ENCODE results near the gene SLC7A11. TPM values are rescaled to one million over a fixed set of nuclear protein-coding genes. Genes with fewer than 3 reads are reported as not detected.

Gene SLC7A11
- total RNA-seq, 4 donors from 2014 or later = 0.61 to 1.2 (median 0.73) TPM

DNA sequence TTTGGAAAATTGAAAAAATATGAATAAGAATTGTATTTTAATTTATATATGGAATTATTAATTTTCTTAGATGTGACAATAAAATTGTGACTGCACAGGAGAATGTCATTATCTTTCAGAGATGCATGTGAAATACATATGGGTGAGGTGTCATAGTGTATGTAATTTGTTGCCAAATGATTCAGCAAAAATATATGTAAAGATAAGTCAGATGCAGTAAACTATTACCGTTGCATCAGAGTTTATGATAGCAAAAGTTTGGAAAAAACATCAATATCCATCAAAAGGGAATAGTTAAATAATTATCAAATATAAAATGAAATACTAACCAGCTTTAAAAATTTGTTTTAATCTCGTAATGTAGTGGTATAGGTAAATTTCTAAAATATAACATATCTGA lies 10.4 kb upstream of the SLC7A11 start:
- TF ChIP-seq POLR2A (IDR thresholded peaks at IDR 0.05) = no peak
- TF ChIP-seq, protein P1, sequence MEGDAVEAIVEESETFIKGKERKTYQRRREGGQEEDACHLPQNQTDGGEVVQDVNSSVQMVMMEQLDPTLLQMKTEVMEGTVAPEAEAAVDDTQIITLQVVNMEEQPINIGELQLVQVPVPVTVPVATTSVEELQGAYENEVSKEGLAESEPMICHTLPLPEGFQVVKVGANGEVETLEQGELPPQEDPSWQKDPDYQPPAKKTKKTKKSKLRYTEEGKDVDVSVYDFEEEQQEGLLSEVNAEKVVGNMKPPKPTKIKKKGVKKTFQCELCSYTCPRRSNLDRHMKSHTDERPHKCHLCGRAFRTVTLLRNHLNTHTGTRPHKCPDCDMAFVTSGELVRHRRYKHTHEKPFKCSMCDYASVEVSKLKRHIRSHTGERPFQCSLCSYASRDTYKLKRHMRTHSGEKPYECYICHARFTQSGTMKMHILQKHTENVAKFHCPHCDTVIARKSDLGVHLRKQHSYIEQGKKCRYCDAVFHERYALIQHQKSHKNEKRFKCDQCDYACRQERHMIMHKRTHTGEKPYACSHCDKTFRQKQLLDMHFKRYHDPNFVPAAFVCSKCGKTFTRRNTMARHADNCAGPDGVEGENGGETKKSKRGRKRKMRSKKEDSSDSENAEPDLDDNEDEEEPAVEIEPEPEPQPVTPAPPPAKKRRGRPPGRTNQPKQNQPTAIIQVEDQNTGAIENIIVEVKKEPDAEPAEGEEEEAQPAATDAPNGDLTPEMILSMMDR (IDR thresholded peaks at IDR 0.05) = no peak
- no peak overlapping the region for H3K4me3 ChIP-seq (ENCODE audit: low read depth, poor library complexity, severe bottlenecking)
- 71 to 82% methylated on average over 2 of the region's 2 CpGs for WGBS, 2 donors
- DNase-seq (ENCODE audit: low spot score in 2 of 2) = no peak
- intact Hi-C loops (cut with DNase I; ENCODE audit: low total_unique reads) = no loop called here

DNA sequence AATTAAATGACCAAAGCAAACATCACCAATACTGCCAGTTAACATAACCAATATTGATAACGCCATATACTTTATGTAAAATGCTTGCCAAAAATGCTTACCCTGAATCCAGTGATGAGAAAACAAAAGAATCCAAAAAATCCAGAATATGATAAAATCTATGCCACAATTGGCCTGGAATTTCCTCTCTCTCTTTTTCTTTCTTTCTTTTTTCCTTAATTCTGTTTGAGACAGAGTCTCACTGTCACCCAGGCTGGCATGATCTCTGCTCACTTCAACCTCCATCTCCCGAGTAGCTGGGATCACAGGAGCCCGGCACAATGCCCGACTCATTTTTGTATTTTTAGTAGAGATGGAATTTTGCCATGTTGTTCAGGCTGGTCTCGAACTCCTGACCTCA lies 9.8 kb upstream of the SLC7A11 start:
- 95 to 97% methylated on average over 5 of the region's 5 CpGs for WGBS, 2 donors
- TF ChIP-seq, protein P1 (IDR thresholded peaks at IDR 0.05) = no peak
- no peak for TF ChIP-seq POLR2A (IDR thresholded peaks at IDR 0.05)
- intact Hi-C loops (cut with DNase I; ENCODE audit: low total_unique reads) = no loop called here
- no peak overlapping the region for H3K4me3 ChIP-seq (ENCODE audit: low read depth, poor library complexity, severe bottlenecking)
- DNase-seq (ENCODE audit: low spot score in 2 of 2) = no peak

DNA sequence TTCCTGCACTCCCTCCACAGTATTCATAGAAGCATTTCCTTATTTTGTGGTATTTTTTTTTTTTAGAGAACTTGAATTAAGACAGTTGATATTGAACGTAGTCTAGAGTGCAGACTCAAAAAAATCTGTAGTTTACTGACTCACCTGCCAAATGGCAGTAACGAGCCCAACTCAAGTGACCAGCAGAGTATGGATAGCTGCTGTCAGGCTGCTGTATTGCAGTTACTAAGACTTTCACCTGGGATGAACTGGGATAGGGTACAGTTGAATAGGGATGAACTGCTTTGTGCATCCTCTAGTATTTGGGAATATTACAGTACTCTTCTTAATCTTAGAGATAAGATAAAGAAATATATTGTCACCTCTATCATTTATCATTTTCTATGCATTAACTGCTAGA lies 7.0 kb upstream of the SLC7A11 start:
- TF ChIP-seq, protein P1 (IDR thresholded peaks at IDR 0.05) = no peak
- no peak for TF ChIP-seq POLR2A (IDR thresholded peaks at IDR 0.05)
- WGBS, 2 donors = 79 to 86% methylated on average over 2 of the region's 2 CpGs
- no peak overlapping the region for H3K4me3 ChIP-seq (ENCODE audit: low read depth, poor library complexity, severe bottlenecking)
- intact Hi-C loops (cut with DNase I; ENCODE audit: low total_unique reads) = no loop called here
- no peak for DNase-seq (ENCODE audit: low spot score in 2 of 2)

DNA sequence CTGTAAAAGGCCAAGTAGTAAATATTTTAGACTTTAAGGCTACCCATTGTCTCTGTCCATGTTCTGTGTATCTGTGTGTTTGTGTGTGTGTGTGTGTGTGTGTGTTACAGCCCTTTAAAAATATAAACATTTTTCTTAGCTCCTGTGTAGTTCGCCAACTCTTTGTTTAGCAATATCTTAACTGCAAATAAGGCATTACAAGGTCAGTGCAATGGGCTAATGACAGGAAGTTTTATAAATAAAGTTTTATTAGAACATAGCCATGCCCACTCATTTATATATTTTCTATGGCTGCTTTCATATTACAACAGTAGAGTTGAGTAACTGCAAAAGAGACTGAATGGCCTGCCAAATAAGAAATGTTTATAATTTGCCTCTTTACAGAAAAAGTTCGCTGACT lies 5.9 kb upstream of the SLC7A11 start:
- 93 to 95% methylated on average over 2 of the region's 2 CpGs for whole genome bisulfite sequencing, 2 donors
- H3K4me3 ChIP-seq (ENCODE audit: low read depth, poor library complexity, severe bottlenecking) = no peak overlapping the region
- intact Hi-C loops (cut with DNase I; ENCODE audit: low total_unique reads) = no loop called here
- no peak for DNase-seq (ENCODE audit: low spot score in 2 of 2)
- no peak for TF ChIP-seq POLR2A (IDR thresholded peaks at IDR 0.05)
- TF ChIP-seq, protein P1 (IDR thresholded peaks at IDR 0.05) = no peak

DNA sequence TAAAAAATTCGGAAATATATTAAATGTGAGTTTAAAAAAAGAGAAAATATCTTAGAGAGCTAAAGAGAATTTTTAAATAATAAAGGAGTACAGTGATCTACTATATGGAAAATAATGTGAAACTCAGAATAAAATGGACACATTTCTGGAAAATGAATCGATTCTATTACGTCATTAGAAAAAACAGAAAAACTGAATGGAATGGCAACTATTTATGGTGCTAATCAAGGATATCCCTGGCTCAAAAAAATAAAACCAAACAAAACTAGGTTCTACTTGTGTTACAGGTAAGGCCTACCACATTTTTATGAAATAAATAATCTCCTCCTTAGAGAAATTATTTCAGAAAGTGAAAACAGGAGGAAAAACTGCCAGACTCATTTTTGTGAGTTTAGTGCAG lies 5.5 kb upstream of the SLC7A11 start:
- H3K4me3 ChIP-seq (ENCODE audit: low read depth, poor library complexity, severe bottlenecking) = no peak overlapping the region
- TF ChIP-seq, protein P1 (IDR thresholded peaks at IDR 0.05) = no peak
- TF ChIP-seq POLR2A (IDR thresholded peaks at IDR 0.05) = no peak
- 92 to 99% methylated on average over 3 of the region's 3 CpGs for WGBS, 2 donors
- DNase-seq (ENCODE audit: low spot score in 2 of 2) = no peak
- intact Hi-C loops (cut with DNase I; ENCODE audit: low total_unique reads) = no loop called here

DNA sequence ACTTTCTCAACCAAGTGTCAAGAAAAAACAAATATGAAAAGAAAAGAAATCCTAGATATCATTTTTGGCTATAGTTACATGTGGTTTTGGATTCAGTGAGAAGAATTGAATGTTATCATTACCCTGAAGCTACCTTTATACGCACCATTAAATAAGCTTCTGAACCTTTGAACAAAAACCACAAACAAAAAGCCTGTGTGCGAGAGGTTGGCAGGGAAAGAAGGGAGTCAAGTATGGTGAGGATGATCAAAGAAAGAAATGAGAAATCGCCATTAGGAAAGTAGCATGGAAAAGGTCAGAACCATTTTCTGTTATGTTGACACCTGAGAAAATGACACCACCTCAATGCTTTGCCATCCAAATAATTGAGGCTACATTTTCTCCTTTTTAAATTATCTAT lies 1.2 kb upstream of the SLC7A11 start:
- TF ChIP-seq, protein P1 (IDR thresholded peaks at IDR 0.05) = no peak
- TF ChIP-seq POLR2A (IDR thresholded peaks at IDR 0.05) = no peak
- intact Hi-C loops (cut with DNase I; ENCODE audit: low total_unique reads) = no loop called here
- DNase-seq (ENCODE audit: low spot score in 2 of 2) = no peak
- WGBS, 2 donors = 75 to 80% methylated on average over 3 of the region's 3 CpGs
- no peak overlapping the region for H3K4me3 ChIP-seq (ENCODE audit: low read depth, poor library complexity, severe bottlenecking)

Data from lower leg skin (tissue), 4 donors.